Kasumi-1 (cell line): ENCODE measurements around the gene XIRP1.

Experiments
- DNase-seq, 2 experiments: peaks; one replicate each; lab custom pipeline; 2025; lab: John Stamatoyannopoulos, UW

Gene XIRP1

DNA sequence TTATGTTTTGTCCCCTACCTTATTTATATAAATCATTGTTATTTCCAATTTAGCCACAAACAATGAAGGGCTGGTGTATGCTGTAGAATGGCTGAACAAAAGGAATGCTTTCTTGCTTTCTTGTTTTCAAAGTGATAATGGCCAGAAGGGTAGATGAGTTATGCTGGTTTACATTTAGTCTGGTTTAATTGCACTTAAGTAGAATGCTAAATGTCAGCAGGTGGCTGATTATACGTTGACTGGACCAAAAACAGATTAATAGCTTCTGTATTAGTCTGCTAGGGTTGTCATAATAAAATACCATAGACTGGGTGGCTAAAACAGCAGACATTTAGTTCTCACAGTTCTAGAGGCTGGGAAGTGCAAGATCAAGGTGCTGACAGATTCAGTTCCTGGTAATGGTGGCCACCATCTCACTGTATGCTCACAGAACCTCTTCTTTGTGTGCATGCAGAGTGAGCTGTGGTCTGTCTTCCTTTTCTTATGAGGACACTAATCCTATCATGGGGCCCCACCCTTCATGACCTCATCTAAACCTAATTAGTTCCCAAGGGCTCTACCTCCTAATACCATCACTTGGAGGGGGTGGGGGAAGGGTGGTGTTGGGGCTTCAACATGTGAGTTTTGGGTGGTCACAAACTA is 17.1 kb upstream of the XIRP1 start:
- no peak for DNase-seq

DNA sequence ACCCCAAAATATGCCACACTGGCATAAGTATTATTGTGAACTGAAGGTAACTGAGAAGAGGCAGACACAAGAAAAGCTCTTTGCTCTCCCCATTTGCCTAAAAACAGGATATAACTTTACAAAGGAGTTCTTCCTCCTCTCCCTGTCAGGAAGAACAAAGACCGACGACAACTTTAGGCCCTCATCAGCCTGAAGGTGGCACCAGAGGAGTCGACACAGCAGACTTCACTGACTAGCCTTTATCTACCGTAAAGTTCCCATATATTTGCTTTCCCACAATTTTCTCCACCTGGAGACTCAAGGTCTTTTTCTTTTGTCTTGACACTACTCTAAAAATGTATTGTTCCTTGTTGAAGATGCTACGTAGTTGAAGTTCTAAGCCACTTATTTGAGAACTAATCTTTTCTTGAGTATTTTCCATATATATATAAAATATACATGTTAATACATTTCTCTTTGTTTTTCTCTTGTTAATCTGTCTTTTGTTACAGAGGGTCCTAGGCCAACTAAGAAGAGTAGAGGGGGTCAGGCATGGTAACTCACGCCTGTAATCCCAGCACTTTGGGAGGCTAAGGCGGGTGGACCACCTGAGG is 16.2 kb upstream of the XIRP1 start:
- peak; percentile 80 to 86 for DNase-seq

DNA sequence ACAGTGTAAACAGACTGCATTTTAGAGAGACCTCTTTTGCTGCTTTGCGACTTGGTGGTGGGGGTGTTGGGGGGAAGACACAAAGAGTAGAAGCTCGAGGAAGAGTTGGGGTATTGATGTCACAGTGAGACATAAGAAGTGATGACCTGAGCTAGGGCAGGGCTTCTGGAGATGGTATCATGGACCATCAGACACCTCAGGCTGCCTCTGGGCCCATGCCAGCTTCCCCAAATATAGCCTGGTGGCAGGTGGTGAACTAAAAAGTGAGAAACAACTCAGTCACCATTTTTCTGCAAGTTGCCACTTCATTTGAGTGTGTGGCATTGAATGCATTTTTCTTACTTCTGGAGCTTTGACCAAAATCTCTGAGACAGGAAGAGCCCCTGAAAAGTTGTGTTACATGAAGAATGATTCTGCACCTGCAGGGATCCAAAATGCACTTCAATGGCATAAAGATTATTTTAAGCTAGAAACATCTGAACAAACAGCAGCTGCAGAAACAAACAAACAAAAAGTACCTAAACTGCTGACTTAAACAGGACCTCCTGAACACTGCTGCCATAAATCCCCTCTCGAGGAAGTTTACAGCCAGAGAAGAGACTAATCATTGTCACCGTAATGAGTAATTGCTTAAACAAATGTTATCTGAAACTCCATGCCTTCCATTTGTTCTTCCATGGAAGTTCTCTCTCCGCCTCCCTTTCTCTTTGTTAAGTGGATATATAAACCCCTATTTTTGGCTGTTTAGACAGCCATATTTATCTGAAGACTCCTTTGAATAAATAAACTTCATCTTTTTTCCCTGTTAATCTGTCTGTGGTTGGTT is 15.2 kb upstream of the XIRP1 start:
- DNase-seq: no peak

DNA sequence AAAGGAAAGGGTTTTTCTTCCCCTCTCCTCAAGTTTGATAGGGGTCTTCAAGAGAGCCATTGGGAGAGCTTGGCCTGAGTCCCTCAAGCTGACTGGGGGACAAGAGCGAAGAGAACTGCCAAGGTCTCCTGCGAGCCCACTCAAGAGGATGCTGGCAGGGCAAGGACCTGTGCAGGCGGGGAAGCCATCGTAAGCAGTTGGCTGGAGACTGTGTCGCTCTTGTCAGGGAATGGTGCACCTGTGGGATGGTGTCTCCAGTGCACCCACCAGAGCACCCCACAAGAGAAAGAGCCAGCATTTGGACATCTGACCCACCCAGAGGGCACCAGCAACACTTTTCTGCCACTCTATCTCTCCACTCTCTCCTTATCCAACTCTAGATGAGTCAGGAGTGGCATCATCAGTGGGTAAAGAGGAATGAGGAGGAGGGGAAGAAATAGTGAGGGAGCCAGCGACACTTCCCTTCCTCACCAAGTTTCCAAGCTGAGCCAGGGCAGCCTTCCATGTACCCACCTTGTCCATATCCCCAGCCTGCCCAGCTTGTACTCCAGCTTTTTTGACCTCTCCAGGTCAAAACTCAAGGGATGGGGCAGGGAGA is 13.6 kb upstream of the XIRP1 start:
- DNase-seq: no peak

DNA sequence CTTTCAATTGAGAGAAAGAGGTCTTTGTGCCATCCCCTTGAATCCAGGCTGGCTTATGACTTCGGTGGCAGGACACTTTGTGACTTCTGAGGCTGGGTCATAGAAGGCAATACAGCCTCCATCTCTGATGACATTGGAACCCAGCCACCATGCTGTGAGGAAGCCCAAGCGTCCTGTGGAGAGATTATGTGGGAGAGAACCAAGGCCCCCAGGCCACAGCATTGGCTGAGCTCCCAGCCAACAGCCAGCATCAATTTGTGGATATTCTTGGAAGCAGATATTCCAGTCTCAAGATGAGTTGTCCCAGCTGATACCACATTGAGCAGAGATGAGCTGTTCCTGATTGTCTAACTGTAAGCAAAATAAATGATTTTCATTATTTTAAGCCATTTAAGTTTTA is 12.7 kb upstream of the XIRP1 start:
- no peak for DNase-seq

DNA sequence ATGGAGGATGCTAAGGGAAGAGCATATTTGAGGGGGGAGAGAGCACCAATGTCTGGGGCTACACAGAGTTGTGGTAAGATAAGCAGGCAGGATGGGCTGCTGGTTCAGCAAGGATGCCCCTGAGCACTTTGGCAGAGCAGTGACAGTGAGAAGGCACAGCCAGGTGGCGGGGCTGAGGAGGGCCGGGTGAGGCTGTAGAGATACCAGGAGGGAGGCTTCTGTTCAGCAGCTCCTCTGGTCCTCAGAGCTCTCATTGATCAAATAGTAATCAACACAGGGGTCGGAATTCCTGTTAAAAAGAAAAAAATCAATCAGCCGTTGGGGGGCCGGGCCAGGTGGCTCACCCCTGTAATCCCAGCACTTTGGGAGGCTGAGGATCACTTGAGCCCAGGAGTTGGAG is 11.5 kb upstream of the XIRP1 start:
- no peak for DNase-seq

DNA sequence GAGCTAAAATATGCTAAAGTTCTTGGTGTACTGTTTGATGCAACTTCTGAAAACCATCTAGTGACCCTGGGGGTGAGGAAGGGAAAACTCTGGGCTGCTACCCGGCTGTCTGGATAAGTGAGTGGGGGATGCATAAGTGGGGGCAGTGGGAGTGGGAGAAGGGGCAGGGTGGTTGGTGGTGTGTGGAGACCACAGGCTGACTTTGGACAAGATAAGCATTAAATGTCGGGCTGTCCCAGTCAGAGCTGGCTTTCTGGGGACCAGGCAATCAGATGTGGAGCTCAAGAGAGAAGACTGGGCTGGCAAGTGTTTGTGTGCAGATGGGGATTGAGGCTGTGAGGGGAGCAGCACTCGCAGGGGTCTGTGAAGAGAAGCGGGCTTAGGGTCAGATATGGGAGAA is 11.0 kb upstream of the XIRP1 start:
- DNase-seq: no peak

DNA sequence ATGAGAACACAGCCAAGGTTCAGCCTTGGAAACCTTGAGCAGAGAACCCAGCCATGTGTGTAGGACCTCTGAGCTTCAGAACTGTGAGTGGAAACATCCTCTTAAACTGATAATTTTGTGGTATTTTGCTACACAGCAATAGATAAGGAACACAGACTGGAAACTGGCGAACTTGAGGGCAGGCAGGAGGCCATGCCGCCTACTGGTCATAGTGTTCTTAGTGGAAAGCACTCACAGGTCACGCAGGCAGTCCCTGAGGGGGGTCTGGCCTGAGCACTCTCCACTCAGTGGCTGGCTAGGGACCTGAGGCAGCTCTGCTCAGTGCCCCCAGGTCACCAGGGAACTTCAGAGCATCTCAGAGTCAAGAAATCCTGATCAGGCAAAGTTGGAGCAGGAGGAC is 9.7 kb upstream of the XIRP1 start:
- DNase-seq: no peak

DNA sequence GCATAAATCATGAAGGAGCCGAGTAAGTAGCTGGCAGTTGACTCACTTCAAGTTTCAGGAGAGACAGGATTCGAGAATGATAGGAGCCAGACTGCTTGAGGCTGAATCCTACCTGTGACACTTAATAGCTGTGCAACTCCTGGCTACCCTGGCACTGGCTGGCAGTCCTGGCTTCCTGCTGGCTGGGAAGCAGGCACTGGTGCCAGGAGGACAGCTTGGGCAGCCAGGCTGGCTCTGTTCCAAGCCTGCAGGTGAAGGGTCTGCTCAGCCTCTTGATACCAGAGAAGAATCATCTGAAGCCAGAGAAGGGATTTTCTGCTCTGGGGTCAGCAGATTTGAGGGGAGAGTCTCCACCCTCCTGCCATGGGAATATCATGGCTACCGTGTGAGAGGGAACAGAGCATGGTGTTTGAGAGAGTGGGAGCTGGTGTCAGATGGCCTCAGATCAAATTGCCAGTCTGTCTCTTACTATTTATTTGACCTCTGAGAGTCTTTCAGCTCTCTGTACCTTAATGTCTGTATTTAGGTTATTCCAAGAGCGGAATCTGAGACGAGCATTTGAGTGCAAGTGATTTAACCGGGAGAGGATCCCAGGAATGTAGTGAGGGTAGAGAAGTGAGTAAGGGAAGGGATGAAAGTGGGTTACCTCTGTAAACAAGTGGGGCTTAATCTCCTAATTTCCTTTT is 4.4 kb upstream of the XIRP1 start:
- DNase-seq: no peak

DNA sequence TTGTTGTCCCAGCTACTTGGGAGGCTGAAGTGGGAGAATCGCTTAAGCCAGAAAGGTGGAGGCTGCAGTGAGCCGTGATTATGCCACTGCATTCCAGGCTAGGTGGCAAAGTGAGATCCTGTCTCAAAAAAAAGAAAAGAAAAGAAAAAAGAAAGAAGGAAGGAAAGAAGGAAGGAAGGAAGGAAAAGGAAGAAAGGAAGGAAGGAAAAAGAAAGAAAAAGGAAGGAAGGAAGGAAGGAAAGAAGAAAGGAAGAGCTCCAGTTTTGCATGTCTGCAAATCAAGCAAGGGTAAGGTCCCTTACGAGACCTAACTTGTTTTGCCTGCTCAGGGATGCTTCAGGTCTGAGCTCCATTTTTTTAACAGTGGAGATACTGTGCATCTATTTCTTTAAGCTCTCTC is 3.6 kb upstream of the XIRP1 start:
- DNase-seq: no peak

DNA sequence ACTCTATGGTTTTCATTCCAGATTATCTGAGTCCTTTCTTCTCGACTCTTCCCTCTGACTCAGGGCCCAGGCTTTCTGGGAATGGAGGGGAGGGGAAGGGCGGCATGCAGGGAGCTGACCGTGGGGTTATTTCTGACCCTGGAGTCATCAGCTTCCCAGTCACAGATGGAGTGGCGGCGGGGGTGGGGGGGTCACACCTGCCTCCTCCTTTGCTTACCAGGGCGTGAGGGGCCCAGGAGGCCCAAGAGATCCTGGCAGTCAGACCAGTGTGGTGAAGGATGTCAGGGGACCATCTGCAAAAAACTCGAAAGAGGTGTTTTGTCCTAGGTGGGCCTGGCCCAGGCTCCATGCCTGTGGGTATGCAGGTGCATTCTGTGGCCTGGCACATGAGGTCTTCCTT is 996 bp upstream of the XIRP1 start:
- DNase-seq: no peak

DNA sequence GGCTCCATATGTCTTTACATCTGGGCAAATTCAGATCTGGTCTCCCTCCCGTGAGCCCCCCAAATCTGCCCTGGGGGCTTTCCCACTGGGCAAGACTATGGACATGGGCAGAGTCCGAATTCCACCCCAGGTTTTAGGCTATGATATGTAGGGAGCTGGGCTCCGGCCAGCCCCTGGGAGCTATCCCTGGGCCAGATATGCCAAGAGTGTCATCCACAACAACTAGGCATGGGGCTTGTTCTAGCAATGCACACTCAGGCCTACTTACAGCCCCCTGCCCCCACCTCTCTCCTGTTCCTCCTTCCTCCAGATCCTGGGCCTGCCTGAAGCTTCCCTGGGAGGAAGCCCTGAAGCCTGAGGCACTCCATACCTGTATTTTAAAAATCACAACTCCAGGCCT is 622 bp downstream of the XIRP1 start:
- no peak for DNase-seq

DNA sequence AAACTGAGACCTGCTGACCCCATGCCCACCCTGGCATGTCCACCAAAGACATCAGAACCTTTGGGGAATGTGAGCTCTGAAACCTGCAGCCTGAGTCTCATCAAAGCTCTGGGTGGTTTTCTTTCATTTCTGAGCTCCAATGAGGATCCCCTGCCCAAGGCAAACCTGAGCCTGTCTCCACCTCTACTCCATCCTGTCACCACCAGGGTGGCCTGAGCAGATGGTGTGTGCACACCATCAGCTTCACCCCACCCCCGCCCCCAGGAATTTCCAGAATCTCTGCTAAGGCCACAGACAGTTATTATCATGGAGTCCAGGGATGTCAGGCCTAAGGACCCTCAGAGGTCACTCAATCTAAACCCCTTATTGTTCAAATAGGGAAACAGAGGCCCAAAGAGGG is 1.3 kb downstream of the XIRP1 start:
- no peak for DNase-seq

DNA sequence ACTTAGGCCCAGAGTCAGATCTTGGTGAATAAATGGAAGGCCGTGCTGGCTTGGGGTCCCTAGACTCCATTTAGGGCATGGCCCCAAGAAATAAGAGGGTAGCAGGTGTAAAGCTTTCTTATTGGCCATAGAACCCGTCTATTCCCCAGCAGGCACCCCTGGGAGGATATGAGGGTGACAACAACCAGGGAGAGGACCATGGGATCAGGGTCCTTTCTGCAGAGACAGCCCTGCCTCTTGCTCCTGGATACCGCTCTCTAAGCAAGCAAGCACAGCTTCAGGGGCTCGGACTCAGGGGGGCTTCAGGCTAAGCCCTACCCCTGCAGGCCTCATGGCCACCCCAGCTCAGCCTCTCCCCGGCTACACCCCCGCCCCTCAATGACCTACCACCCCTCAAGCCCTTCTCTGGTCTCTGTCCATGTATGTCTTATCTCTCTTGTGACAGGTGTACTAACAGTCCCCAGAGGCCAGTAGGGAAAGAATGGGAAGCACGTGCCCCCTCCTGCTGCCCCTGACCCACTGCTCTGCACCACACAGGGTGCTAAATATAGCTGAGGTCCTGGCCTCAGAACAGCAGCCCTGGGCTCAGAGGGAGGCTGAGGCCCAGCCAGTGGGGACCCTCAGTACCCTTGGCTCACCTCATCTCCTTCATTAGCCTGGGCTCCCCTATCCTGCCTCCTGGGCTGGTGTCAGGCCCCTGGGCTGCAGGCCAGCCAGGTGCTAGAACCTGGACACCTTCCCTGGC is 1.9 kb downstream of the XIRP1 start:
- no peak for DNase-seq

DNA sequence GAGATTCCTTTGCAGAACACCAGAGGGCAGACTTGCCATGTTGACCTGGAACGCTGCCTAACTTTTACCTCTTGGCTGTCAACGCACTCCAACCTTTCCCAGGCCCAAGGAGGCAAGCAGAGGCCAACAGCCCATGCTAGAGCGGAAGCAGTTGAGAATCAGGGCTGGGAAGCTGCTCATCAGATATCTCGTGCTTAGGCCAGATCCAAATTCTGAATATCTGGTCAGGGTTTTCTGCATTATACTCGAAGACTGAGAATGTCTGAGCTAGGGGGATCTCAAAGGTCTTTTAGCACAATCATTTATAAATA is 2.5 kb downstream of the XIRP1 start:
- peak; percentile 85 to 91 for DNase-seq

DNA sequence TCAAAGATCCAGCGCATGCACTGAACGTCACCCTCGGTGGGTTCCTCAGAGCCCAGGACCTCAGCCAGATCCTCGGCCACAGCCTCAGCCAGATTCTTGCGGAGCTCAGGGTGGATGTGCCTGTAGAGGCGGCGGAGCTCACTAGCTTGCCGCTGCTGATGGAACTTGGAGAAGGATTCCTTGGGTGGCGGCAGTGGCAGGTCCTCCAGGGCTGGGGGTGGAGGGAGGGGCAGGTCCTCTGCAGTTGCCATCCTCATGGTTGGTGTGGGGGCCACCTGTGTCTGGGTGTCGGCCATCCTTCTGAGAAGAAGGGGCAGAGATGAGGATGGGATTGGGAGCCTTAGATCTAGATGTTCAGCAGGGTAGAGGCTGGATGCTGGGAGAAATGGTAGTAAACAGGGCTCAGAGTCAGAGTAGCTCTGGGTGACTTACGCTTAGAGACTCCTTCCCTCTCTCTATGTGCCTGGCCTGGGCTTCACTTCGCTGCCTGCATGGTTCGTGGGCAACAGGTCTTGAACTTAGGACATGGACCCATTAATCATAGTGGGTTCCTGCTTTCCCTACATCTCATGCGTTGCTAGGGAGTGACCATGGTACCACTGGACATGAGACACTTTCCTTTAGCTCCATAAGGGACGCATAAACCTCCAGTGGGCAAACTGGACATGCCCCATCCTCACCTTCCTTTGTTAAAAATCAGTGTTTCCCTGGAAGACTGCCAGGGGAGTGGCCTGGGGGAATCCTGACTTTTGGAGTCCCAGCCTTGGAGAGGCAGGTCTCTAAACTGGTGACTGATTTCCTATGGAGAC is 3.0 kb downstream of the XIRP1 start:
- DNase-seq: no peak

DNA sequence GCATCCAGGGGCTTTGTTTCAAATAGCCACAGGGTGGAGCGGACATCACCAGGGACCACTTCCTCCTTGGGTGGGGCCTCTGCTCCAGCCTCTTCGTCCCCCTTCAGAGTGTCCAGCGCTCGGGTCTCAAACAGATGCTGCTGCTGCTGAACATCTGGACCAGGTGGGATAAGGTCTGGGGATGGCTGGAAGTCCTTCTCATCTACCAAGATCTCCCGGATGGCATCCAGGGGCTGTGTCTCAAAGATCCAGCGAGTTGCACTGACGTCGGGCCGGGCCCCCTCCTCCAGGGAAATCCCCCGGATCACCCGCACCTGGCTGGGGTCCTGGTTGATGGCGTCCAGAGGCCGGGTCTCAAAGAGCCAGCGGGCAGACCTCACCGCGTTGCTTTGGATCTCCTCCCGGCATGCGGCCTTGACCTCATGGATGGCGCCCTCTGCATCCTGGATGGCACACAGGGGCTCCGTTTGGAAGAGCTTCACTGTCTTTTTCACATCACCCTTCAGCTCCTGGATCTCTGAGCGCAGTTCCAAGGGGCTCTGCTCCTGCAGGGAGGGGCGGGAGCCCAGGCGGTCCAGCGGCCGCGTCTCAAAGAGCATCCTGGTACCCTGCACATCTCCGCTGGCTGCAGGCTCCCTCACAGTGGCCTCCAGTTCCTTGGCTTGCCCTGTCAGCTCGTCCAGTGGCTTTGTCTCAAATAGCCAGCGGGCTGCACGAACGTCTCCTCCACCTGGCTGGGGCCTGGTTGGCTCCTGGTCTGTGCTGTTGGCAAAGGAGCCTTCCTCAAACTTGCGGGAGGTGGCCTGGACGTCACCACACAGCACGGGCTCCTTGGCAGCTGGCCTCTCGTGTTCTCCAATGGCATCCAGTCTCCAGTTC is 3.9 kb downstream of the XIRP1 start:
- DNase-seq: no peak

DNA sequence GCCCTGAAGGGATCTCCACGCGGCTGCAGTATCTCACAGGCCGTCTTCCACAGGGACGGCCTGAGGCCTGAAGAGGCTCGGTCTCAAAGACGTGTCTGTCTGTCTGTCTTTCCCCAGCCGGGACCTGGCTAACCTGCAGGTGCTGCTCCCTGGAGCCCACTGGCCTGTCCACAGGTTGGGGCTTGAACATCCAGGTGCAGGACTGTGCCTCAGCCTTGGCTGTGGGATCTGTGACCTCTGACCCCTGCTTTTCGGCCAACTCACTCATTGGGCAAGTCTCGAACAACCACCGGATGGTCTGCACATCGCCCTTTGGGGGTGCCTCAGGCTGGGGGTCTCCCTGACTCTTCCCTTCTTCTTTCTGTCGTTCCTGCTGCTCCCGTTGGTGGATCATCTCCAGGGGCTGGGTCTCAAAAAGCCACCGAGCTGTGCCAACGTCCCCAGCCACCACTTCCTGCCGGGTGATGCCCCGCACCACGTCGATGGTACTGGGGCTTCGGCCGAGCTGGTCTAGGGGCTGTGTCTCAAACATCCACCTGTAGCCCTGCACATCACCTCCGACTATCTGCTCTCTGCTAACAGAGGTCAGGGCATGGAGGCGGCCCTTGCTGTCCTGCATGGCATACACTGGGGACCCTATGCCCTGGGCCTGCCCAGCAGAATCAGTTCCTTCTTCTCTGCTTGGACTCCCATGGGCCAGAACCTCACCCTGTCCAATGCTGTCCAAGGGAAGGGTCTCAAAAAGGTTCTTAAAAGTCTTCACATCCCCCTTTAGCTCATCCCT is 4.8 kb downstream of the XIRP1 start:
- DNase-seq: no peak

DNA sequence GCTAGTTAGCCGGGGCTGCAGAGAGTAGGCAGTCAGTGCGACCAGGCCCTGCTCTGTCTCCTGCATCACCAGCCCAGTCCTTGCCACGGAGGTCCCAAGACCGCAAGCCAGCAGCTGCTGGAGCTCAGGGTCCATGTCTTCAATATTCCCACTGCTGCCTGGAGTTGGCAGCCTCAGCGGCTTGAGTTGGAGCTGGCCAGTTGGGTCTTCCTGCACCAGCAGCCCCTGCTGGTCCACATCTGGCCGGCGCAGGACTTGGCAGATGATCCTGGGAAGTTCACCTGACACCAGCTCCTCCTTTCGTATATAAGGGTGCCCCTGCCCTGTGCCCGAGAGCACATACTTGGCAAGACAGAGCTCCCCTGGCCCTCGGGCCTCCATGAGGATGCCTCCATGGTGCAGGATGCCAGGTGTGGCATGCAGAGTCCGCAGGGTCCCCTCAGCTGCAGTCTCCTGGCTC is 5.7 kb downstream of the XIRP1 start:
- no peak for DNase-seq
